ENCODE results near the gene LINGO3. TPM values are rescaled to one million over a fixed set of nuclear protein-coding genes. Genes with fewer than 3 reads are reported as not detected.

LINGO3 gene
- total RNA-seq, 1 experiment from 2014 or later: 2.0 TPM

GRCh38 chr19:2275588-2276428 lies 32.1 kb downstream of the LINGO3 start (continued):
- no peak for TF ChIP-seq USF2 (CRISPR knock-in tag; IDR thresholded peaks at IDR 0.05)
- TF ChIP-seq STAT6 (CRISPR knock-in tag; conservative IDR thresholded peaks at IDR 0.05; ENCODE audit: low read depth): no peak
- no peak for TF ChIP-seq TCF7 (CRISPR knock-in tag; IDR thresholded peaks at IDR 0.05; ENCODE audit: low read depth)
- no peak for TF ChIP-seq ATF6 (CRISPR knock-in tag; IDR thresholded peaks at IDR 0.05)
- TF ChIP-seq CDX4 (CRISPR knock-in tag; IDR thresholded peaks at IDR 0.05; ENCODE audit: borderline replicate concordance): no peak
- TF ChIP-seq SMAD3 (CRISPR knock-in tag; IDR thresholded peaks at IDR 0.05; ENCODE audit: borderline replicate concordance): no peak
- no peak for TF ChIP-seq ETV6 (CRISPR knock-in tag; IDR thresholded peaks at IDR 0.05)
- TF ChIP-seq GTF2I (CRISPR knock-in tag; conservative IDR thresholded peaks at IDR 0.05): no peak
- TF ChIP-seq IRF2 (CRISPR knock-in tag; IDR thresholded peaks at IDR 0.05; ENCODE audit: borderline replicate concordance, low read depth): no peak
- TF ChIP-seq GABPB1 (CRISPR knock-in tag; IDR thresholded peaks at IDR 0.05): no peak
- TF ChIP-seq NFYB (CRISPR knock-in tag; conservative IDR thresholded peaks at IDR 0.05; ENCODE audit: low read depth): no peak
- no peak for TF ChIP-seq TP53 (CRISPR knock-in tag; IDR thresholded peaks at IDR 0.05)
- TF ChIP-seq MAX (CRISPR knock-in tag; IDR thresholded peaks at IDR 0.05): no peak

GRCh38 chr19:2274931-2275535 lies 32.9 kb downstream of the LINGO3 start:
- ATAC-seq (peak; percentile 52), DNase-seq (ENCODE audit: low spot score) (peak; percentile 84)
- ChIA-PET POLR2A (interaction anchor here (0.9 to 1.4 kb wide), 3 partner anchors 16 to 39 kb away, joined by 3 read pairs; partner anchors contain the start of gene PLEKHJ1), CTCF (interaction anchor here (0.6 to 4.4 kb wide), 27 partner anchors 13 to 524 kb away, joined by 3 to 42 read pairs (median 4); partner anchors contain the start of genes AP3D1, LSM7 and PLEKHJ1)
- peaks cover 6% of the 10 kb centered on the region for H3K36me3 Mint-ChIP-seq
- H3K4me1 Mint-ChIP-seq: peaks cover 22% of the 10 kb centered on the region
- no peak overlapping the region for H3K4me3 Mint-ChIP-seq
- no peak overlapping the region for H3K27ac Mint-ChIP-seq
- no peaks in the 10 kb centered on the region; the same call in 1 of the 2 replicates for H3K27me3 Mint-ChIP-seq (ENCODE audit: low read depth)
- no peaks in the 10 kb centered on the region for H3K9me3 Mint-ChIP-seq
- TF ChIP-seq CTCF (IDR thresholded peaks at IDR 0.05) (peak; percentile 60; the same call in 1 of the 2 replicates), AFF4 (CRISPR knock-in tag; IDR thresholded peaks at IDR 0.05; ENCODE audit: borderline replicate concordance) (no peak), MAX (CRISPR knock-in tag; IDR thresholded peaks at IDR 0.05) (0 out of 2 replicates have a peak, but pooled peaks have one; percentile 34)
